Activated CD4-positive, alpha-beta T cell treated with anti-CD3 and anti-CD28 coated beads for 1 hour (primary cell): ENCODE results near the gene SOBP.

Source experiments
- DNase-seq: peaks from one replicate; pipeline ENCODE4 v3.0.0-alpha.2; 2020

Gene SOBP

GRCh38 chr6:107666981-107667601 is 177.2 kb downstream of the SOBP start:
- no peak for DNase-seq

DNA sequence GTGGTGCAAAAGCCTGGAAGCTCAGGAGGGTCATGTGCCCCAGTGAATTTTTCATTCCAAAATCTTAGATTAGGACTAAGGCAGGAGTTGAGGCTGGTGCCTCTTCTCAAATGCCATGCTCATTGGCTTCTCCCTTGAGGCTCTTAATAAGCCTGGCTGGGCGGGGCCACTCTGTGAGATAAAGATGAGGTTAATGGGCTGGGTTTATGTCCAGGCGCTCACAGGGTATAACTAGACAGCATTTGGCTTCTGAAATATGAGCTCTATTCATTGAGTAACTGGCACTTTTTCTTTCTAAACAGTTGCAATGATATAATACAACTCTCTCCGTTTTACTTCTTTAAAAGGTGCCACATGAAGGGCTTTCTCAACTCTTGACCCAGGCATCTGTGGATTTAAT is 177.9 kb downstream of the SOBP start:
- DNase-seq = no peak

- no peak for DNase-seq
Measured at GRCh38 chr6:107668743-107669474, 179.0 kb downstream of the SOBP start.

- no peak for DNase-seq
Measured at GRCh38 chr6:107670792-107671199, 180.9 kb downstream of the SOBP start.

DNA sequence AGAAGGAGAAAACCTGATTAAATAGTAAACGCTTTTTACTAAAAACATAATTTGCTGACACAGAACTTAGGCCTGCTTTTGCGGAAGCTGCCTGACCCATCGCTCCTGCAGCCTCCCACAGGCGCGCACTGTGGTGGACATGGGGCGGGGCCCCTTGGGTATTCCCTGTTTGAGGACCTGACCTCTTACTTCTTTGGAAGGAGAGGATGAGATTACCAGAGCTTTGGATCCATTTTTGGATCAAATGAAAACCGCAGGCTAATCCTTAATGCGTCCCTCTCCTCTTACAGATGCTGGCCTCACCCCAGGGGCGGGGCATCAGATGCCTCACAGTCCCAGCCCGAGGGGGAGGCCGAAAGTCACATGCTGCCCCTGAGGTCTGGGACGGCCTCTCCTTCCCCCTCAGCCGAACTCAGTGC is 183.2 kb downstream of the SOBP start:
- no peak for DNase-seq

DNA sequence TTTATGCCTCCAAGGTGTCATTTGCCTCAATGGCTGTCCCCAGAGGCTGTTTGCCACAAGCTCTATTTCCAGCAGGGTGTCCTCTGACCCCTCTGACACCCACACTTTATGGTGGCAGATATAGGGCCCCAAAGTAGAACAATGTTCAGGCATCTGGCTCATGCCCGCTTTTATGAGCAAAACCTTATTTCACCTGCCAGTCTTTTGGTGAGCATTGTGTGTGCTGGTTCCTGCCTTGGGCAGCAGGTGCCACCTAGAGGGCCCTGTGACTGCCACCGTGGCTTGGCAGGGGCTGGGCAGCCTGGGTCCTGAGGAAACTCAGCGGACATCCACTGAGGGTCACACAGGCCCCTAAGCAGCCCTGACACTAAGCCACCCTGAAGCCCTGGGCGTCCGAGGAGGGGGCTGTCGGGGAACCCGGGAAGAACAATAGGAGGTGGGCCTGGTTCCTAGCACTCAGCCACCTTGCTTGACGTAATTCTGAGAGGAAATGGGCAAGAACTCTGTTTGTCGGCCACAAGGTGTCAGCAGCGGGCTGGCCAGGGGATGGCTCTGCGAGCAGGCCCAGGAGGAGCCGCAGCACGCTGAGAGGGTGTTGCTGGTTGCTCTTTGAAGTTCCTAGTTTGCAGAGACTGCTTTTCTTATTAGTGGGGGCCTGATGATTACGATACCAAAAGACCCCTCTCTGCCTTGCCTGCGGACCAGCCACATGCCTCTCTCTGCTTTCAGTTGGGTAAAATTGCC is 185.2 kb downstream of the SOBP start:
- DNase-seq = peak; percentile 82

DNA sequence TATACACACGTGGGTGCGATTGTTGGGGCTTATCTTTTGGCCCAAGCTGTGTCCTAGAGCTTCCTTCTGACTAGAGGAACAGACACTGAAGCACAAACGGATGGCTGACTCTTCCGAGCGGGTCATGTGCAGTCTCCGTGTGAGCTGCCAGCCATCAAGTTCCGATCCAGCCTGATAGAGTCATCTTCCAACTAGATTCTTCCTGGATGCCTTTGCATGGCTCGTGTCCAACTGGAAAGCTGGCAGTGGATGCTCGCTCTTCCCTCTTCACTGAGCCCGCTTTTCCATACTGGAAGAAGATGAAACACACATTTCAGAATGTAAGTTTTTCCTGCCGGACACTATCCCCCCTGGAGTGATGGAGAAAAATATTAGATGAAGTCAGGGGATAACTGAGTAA is 186.1 kb downstream of the SOBP start:
- DNase-seq = no peak

GRCh38 chr6:107677399-107677798 is 187.5 kb downstream of the SOBP start:
- no peak for DNase-seq

GRCh38 chr6:107679457-107679856 is 189.5 kb downstream of the SOBP start:
- DNase-seq = no peak

DNA sequence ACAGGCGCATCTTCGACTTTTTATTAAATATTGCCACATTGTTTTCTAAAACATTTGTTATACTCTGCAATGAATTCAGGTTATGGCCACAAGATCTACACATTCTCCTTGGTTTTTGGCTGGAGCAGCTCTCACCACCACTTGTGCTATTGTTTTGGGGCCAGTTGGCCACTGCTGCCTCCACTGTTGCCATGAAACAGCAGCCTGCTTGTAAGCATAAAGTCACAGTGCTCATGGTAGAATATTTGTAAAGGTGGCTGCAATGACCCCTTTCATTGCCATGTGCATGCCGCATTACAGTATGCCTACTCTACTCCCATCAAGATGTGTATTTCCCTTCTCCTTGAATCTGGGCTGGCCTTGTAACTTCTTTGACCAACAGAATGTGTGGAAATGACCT is 192.8 kb downstream of the SOBP start:
- DNase-seq = no peak

GRCh38 chr6:107683183-107683582 is 193.3 kb downstream of the SOBP start:
- no peak for DNase-seq

DNA sequence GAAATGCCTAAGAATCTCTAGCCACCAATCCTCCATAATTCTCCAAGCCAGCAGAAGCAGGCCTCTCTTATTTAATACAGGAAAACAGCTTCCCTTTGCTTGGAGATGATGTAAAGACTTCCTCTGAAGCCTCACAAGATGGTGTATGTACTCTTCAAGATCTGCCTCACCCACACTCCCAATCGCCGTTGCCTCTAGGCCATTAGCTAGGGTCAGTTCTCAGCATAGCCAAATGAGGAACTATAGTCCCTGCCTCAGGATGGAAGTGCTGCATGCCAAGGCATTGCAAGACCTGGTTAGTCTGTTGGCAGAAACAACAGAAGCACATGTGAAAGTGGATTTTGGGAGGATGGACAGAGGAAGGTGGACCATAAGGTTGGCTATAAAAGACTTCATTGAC is 195.1 kb downstream of the SOBP start:
- DNase-seq = no peak

GRCh38 chr6:107689190-107689589 is 199.3 kb downstream of the SOBP start:
- DNase-seq = no peak

DNA sequence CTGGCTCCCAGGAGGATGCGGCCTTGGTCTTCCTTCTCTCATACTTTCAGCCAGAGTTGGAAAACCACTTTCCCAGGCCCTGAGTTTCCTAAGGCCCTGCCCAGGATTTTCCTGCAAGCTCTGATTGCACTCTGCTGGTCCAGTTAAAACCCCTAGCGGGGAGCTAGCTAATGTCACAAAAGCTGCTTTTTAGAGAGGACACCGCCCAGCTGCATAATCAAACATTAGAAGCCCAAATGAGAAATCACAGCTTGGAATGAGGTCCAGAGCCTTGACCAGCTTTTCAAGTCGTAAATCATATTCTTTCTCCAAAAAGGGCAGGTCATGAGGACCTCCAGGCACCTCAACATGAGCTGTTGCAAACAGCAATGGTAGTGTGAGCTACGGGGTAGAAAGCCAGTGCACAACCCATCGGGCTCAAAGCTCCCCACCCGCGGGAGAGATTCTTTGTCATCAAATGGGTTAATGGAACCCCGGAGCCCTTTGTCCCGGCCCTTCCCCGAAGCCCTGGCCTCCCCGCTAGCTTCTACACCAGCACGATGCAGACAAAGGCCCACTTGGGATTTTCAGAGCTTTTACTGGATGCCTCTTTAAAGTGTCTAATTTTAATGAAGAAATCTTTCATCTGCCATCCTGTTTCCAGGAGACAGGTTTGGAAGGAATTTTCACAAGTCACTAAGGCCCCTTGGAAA is 200.2 kb downstream of the SOBP start:
- DNase-seq = no peak

DNA sequence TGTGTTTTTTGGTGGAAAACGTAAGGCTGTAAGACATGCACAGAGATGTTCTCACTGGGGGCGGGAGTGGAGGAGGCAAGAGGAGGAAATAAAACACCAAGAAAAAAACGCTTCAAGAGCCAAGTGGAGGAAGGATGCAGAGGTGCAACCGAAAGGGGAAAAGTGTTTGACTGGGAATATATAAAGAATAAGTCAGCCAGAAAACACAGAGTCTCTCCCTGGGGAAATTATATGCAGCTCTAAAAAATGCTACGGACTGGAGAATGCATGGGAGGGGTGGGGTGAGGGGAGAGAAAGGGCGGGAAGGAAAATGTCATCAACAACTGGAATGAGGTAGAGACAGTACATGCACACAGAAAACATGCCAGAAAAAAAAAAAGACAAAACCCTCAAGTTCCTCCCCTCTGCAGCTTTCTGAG is 200.7 kb downstream of the SOBP start:
- DNase-seq = no peak

GRCh38 chr6:107691062-107691751 is 201.3 kb downstream of the SOBP start:
- DNase-seq = no peak

DNA sequence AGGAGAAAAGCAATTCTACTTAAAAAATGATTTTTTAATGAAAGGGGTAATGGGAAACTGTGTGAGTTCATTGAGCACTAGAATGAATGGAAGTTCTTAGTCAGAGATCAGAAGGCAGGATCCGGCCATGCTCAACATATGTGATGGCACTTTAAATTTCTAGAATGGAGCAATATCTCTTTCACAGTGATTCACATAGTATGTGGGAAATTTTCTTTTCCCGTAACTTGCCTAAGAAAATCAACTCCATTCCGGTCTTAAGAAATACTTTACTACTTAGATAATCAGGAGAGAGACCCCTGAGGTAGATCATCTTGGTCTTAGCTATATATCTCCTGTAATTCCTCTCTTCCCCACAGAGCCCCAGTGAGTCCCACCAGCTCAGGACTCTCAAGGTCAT is 202.4 kb downstream of the SOBP start:
- DNase-seq = no peak

- DNase-seq = no peak
Measured at GRCh38 chr6:107695061-107695720, 205.3 kb downstream of the SOBP start.

DNA sequence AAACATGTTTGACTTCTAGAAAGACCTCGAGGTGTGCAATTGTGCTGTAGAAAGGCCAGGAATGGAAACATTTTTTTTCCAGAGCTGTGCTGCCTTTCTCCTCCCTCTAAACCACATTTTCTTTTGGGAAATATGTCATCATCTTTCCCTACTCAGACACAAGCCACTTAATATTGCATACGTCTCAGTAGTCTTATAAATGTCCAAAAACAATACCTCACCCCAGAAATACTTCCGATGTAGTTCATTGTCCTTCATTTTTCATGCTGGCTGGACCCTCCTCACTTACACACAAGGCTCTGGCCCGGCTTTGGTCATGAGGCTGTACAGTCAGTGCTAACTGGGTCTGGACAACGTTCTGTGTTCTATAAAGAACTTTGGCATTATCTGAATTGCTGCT is 207.8 kb downstream of the SOBP start:
- no peak for DNase-seq

- DNase-seq = no peak
Measured at GRCh38 chr6:107698146-107698545, 208.2 kb downstream of the SOBP start.

DNA sequence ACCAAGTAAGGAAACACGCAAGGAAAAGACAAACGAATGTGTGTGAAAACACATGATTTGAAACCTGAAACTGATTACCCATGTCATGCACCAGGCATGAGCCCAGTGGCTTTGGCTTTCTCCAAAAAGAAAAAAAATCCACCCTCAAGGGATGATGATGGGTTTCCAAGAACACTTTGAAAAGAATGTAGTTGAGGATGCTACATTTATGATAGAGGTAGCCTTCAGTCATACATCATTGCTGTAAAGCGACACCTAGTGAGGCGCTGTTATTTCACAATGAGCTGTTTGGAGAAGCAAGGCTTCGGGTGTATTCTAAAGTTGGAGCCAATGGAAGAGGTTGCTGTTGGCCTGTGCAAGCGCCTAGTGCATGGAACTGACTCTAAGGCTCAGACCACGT is 209.3 kb downstream of the SOBP start:
- DNase-seq = no peak

DNA sequence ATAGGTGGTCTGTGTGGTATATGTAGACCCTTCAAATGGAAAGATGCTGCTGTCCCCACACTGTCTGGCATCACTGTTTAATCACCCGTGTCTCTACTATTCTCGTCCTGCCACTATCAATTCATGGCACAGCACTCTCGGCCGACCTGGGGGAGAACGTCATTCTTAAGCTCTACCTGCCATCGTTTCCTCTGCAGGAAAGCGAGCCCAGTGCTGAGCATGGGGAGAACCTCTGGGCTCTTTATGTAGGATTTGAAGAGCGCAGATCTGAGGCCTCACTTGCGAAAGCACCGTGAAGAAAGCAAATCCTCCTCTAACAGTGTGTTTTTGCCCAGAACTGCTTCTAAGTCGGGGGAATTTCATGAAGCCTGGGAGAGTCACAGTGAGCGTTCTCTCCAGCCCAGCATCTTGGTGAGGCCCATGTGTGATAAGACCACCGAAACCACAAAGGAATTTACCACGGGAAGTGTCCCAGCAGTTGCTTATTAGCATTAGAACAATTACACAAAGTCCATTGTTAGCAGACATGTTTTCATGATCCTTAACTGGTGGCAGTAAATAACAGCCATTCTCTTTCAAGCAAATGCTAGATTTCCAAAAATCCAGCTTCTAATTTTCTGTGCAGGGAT is 209.9 kb downstream of the SOBP start:
- DNase-seq = no peak
